GM19467 (cell line): ENCODE measurements around the gene PIRT.

ENCODE experiments used
- ATAC-seq: cut with Tn5 transposase; IDR thresholded peaks from one replicate; pipeline ENCODE4 v1.9.1; 2021; ENCODE audit warnings: mild to moderate bottlenecking, moderate library complexity; ENCODE audit not compliant: unreplicated experiment

The PIRT gene

GRCh38 chr17:10790491-10791401 is 47.1 kb downstream of the PIRT start:
- ATAC-seq: no peak

- ATAC-seq: no peak
Observed at GRCh38 chr17:10789694-10790271, 48.1 kb downstream of the PIRT start.

- no peak for ATAC-seq
Observed at GRCh38 chr17:10787306-10788045, 50.4 kb downstream of the PIRT start.

- no peak for ATAC-seq
Observed at GRCh38 chr17:10785295-10785694, 52.6 kb downstream of the PIRT start.

GRCh38 chr17:10779609-10780008 is 58.3 kb downstream of the PIRT start:
- no peak for ATAC-seq

GRCh38 chr17:10777890-10778289 is 60.0 kb downstream of the PIRT start:
- no peak for ATAC-seq

GRCh38 chr17:10777131-10777807 is 60.6 kb downstream of the PIRT start:
- no peak for ATAC-seq

- ATAC-seq: no peak
Observed at GRCh38 chr17:10776381-10776780, 61.5 kb downstream of the PIRT start.

GRCh38 chr17:10775740-10776356 is 62.0 kb downstream of the PIRT start:
- ATAC-seq: no peak

- ATAC-seq: no peak
Observed at GRCh38 chr17:10775058-10775457, 62.8 kb downstream of the PIRT start.

GRCh38 chr17:10773391-10773790 is 64.5 kb downstream of the PIRT start:
- ATAC-seq: no peak
